ENCODE results near the gene SEMA4C. TPM values are rescaled to one million over a fixed set of nuclear protein-coding genes. Genes with fewer than 3 reads are reported as not detected.

SEMA4C gene
- total RNA-seq, 1 experiment from 2014 or later: 40.2 TPM

DNA sequence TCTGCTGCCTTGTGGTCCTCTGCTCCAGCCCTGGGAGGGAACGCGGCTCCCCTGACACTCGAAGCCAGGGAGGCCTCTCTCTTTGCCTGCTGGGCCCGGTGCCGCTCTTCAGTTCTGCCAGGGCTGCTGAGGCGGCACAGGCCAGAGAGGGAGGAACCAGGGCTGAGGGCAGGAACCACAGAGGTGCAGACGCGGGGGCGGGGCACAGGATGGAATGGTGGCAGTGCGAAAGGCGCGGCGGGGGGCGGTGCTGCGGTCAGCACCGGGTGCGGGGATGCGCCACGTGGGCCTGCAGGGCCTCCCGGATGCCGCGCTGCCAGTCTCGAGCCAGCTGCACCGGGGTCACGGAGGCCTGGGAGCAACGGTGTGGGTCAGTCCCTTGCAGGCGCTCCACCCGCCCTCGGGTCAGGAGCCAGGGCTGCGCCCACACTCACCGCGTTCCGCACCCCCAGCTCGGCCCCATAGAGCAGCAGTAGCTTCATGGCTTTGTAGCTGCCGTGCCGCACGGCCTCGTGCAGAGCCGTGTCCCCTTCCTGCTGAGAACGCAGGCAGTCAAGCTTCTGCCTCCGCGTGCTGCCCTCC lies 30.5 kb downstream of the SEMA4C start:
- Histone ChIP-seq H3K36me3 (ENCODE audit: control insufficient read depth, insufficient read depth, low read length) (peaks cover 3% of the 10 kb centered on the region; the same call in 1 of the 2 replicates), H3K9me3 (ENCODE audit: control insufficient read depth, insufficient read depth, low read depth, low read length) (no peaks in the 10 kb centered on the region), H3K4me3 (ENCODE audit: low read depth in 2 of 2, low read length in 2 of 2) (no peak overlapping the region), H3K27me3 (ENCODE audit: control insufficient read depth, insufficient read depth, low read length) (no peaks in the 10 kb centered on the region), H3K27ac (ENCODE audit: low read length) (no peak overlapping the region), H3K4me1 (ENCODE audit: control insufficient read depth, insufficient read depth, low read length) (no peaks in the 10 kb centered on the region)
- DNase-seq (ENCODE audit: low read depth, low spot score) (no peak), ATAC-seq (0 out of 2 replicates have a peak, but pooled peaks have one; percentile 3)
- in situ Hi-C loops (cut with HindIII; ENCODE audit: low pct_unique_long_range_greater_than_20kb, low sequenced_read_pairs) (no loop called here), intact Hi-C loops (cut with micrococcal nuclease; ENCODE audit: unreplicated experiment) (no loop called here)
- POLR2A ChIA-PET: no interaction called here
- CTCF ChIA-PET: no interaction called here
- TF ChIP-seq POLR2AphosphoS5 (IDR thresholded peaks at IDR 0.05; ENCODE audit: low read depth, low read length): 0 out of 2 replicates have a peak, but pooled peaks have one; percentile 13
- TF ChIP-seq, protein P1, sequence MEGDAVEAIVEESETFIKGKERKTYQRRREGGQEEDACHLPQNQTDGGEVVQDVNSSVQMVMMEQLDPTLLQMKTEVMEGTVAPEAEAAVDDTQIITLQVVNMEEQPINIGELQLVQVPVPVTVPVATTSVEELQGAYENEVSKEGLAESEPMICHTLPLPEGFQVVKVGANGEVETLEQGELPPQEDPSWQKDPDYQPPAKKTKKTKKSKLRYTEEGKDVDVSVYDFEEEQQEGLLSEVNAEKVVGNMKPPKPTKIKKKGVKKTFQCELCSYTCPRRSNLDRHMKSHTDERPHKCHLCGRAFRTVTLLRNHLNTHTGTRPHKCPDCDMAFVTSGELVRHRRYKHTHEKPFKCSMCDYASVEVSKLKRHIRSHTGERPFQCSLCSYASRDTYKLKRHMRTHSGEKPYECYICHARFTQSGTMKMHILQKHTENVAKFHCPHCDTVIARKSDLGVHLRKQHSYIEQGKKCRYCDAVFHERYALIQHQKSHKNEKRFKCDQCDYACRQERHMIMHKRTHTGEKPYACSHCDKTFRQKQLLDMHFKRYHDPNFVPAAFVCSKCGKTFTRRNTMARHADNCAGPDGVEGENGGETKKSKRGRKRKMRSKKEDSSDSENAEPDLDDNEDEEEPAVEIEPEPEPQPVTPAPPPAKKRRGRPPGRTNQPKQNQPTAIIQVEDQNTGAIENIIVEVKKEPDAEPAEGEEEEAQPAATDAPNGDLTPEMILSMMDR (IDR thresholded peaks at IDR 0.05): no peak
- no peak for TF ChIP-seq SIN3A (IDR thresholded peaks at IDR 0.05; ENCODE audit: borderline replicate concordance, insufficient read depth, low read depth, low read length)
- TF ChIP-seq, protein P2, sequence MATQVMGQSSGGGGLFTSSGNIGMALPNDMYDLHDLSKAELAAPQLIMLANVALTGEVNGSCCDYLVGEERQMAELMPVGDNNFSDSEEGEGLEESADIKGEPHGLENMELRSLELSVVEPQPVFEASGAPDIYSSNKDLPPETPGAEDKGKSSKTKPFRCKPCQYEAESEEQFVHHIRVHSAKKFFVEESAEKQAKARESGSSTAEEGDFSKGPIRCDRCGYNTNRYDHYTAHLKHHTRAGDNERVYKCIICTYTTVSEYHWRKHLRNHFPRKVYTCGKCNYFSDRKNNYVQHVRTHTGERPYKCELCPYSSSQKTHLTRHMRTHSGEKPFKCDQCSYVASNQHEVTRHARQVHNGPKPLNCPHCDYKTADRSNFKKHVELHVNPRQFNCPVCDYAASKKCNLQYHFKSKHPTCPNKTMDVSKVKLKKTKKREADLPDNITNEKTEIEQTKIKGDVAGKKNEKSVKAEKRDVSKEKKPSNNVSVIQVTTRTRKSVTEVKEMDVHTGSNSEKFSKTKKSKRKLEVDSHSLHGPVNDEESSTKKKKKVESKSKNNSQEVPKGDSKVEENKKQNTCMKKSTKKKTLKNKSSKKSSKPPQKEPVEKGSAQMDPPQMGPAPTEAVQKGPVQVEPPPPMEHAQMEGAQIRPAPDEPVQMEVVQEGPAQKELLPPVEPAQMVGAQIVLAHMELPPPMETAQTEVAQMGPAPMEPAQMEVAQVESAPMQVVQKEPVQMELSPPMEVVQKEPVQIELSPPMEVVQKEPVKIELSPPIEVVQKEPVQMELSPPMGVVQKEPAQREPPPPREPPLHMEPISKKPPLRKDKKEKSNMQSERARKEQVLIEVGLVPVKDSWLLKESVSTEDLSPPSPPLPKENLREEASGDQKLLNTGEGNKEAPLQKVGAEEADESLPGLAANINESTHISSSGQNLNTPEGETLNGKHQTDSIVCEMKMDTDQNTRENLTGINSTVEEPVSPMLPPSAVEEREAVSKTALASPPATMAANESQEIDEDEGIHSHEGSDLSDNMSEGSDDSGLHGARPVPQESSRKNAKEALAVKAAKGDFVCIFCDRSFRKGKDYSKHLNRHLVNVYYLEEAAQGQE (IDR thresholded peaks at IDR 0.05; ENCODE audit: insufficient read depth in 1 of 2, low read depth in 2 of 2, low read length in 1 of 2): no peak
- no peak for TF ChIP-seq TCF7L2 (IDR thresholded peaks at IDR 0.05; ENCODE audit: low read depth, low read length)
- BruUV-seq (replicated peaks): no TSS peak

DNA sequence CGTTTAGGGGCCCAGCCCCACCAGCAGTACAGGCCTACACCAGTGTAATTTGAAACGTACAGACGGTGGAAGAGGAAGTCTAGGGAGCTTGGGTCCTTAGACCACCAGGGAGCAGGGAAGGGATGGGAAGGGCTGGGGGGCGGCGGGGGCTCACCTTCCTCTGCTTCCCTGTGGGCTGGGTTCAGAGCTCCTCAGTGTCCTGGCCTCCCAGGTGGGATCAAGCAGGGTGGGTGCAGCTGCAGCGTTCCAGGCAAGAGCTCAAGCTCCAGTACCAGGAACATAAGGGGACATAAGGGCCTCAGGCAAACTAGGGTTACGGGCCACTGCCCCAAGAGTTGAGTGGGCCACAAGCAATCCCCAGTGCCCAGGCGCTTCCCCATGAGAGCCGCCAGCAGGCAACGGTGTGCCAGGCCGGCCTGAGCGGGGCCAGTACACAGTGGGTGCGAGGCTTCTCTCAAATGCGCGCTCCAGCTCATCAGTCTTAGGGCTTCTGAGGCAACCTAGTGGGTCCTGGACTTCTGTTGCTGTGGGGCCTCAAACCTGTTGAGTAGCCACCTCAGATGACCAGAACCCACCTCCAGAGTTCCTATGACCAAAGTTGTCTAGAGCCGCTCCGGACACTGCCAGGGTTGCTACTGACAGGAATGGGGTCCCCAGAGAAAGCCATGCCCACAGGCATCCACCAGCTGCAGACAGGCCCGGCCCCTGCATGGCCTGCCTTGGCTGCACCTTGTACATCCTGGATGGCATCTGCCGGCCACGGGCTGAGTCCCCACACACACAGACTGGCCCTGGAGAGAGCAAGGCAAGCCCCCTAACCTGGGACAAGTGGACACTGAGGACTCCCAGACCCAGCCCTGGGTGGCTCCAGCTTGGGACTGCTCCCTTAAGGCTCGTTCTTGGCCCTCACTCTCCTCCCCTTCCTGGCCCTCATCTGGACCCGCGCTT lies 31.3 kb downstream of the SEMA4C start:
- ChIA-PET POLR2A (no interaction called here), CTCF (no interaction called here)
- Histone ChIP-seq H3K27me3 (ENCODE audit: control insufficient read depth, insufficient read depth, low read length) (no peaks in the 10 kb centered on the region), H3K36me3 (ENCODE audit: control insufficient read depth, insufficient read depth, low read length) (peaks cover 3% of the 10 kb centered on the region; the same call in 1 of the 2 replicates), H3K9me3 (ENCODE audit: control insufficient read depth, insufficient read depth, low read depth, low read length) (no peaks in the 10 kb centered on the region), H3K4me1 (ENCODE audit: control insufficient read depth, insufficient read depth, low read length) (no peaks in the 10 kb centered on the region), H3K4me3 (ENCODE audit: low read depth in 2 of 2, low read length in 2 of 2) (no peak overlapping the region), H3K27ac (ENCODE audit: low read length) (no peak overlapping the region)
- DNase-seq (ENCODE audit: low read depth, low spot score): no peak
- no TSS peak for BruUV-seq (replicated peaks)
- TF ChIP-seq TCF7L2 (IDR thresholded peaks at IDR 0.05; ENCODE audit: low read depth, low read length) (no peak), POLR2AphosphoS5 (IDR thresholded peaks at IDR 0.05; ENCODE audit: low read depth, low read length) (0 out of 2 replicates have a peak, but pooled peaks have one; percentile 17), SIN3A (IDR thresholded peaks at IDR 0.05; ENCODE audit: borderline replicate concordance, insufficient read depth, low read depth, low read length) (no peak)
- TF ChIP-seq, protein P1 (IDR thresholded peaks at IDR 0.05): no peak
- TF ChIP-seq, protein P2 (IDR thresholded peaks at IDR 0.05; ENCODE audit: insufficient read depth in 1 of 2, low read depth in 2 of 2, low read length in 1 of 2): no peak
- intact Hi-C loops (cut with micrococcal nuclease; ENCODE audit: unreplicated experiment): no loop called here
- in situ Hi-C loops (cut with HindIII; ENCODE audit: low pct_unique_long_range_greater_than_20kb, low sequenced_read_pairs): no loop called here
- no peak for ATAC-seq
